Measurements from ENCODE around the gene ZNF608. TPM values are rescaled to one million over a fixed set of nuclear protein-coding genes. Genes with fewer than 3 reads are reported as not detected.

ZNF608 gene
- total RNA-seq, 3 donors from 2014 or later (not counting 1 experiment from before 2014, with no cell fraction given) = 0.39 to 6.6 TPM; not detected in 1

DNA sequence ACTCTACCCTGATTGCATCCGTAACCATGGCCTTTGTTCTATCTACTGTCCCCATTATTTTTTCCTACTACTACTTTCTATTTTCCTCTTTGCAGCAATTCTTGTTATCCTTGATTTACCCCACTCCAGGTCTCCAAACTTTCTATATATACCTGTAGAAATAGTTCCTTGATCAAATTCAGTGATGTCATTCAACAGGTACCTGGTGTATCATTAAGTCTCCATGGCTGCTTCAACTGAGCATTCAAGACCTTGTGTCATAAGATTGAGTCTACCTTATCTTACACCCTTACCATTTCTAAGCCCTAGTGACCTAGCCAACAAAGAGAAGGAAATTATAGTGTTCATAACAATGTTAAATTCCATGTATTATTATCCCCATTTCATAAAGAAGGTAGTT is 35.8 kb upstream of the ZNF608 start:
- ATAC-seq (no peak), DNase-seq (no peak)
- Mint-ChIP-seq H3K27ac (no peak overlapping the region), H3K36me3 (no peaks in the 10 kb centered on the region), H3K27me3 (ENCODE audit: low read depth in 2 of 2) (peaks cover 0 to 2% of the 10 kb centered on the region in 2 donors), H3K9me3 (peaks cover 2% of the 10 kb centered on the region in 2 donors), H3K4me1 (no peaks in the 10 kb centered on the region), H3K4me3 (no peak overlapping the region)
- 100% methylated on average over 1 of the region's 1 CpG for WGBS (ENCODE audit: insufficient coverage)
- TF ChIP-seq, protein P1, sequence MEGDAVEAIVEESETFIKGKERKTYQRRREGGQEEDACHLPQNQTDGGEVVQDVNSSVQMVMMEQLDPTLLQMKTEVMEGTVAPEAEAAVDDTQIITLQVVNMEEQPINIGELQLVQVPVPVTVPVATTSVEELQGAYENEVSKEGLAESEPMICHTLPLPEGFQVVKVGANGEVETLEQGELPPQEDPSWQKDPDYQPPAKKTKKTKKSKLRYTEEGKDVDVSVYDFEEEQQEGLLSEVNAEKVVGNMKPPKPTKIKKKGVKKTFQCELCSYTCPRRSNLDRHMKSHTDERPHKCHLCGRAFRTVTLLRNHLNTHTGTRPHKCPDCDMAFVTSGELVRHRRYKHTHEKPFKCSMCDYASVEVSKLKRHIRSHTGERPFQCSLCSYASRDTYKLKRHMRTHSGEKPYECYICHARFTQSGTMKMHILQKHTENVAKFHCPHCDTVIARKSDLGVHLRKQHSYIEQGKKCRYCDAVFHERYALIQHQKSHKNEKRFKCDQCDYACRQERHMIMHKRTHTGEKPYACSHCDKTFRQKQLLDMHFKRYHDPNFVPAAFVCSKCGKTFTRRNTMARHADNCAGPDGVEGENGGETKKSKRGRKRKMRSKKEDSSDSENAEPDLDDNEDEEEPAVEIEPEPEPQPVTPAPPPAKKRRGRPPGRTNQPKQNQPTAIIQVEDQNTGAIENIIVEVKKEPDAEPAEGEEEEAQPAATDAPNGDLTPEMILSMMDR (IDR thresholded peaks at IDR 0.05) = no peak
- Histone ChIP-seq H3K4me3 (ENCODE audit: low read length) (no peak overlapping the region), H3K9me3 (ENCODE audit: control insufficient read depth, insufficient read depth, low read length) (no peaks in the 10 kb centered on the region), H3K36me3 (ENCODE audit: control insufficient read depth, insufficient read depth, low read length) (no peaks in the 10 kb centered on the region), H3K27ac (ENCODE audit: low read length) (no peak overlapping the region), H3K27me3 (ENCODE audit: control insufficient read depth, insufficient read depth, low read length) (no peaks in the 10 kb centered on the region), H3K4me1 (ENCODE audit: control insufficient read depth, insufficient read depth, low read length) (no peaks in the 10 kb centered on the region)
- intact Hi-C loops (cut with micrococcal nuclease) = no loop called here

GRCh38 chr5:124780011-124780410 is 33.6 kb upstream of the ZNF608 start:
- Mint-ChIP-seq H3K9me3 (peaks cover 2% of the 10 kb centered on the region in 2 donors), H3K27me3 (ENCODE audit: low read depth in 2 of 2) (peaks cover 0 to 2% of the 10 kb centered on the region in 2 donors), H3K4me3 (no peak overlapping the region), H3K4me1 (no peaks in the 10 kb centered on the region), H3K27ac (no peak overlapping the region), H3K36me3 (no peaks in the 10 kb centered on the region)
- Histone ChIP-seq H3K27me3 (ENCODE audit: control insufficient read depth, insufficient read depth, low read length) (no peaks in the 10 kb centered on the region), H3K4me1 (ENCODE audit: control insufficient read depth, insufficient read depth, low read length) (no peaks in the 10 kb centered on the region), H3K4me3 (ENCODE audit: low read length) (no peak overlapping the region), H3K27ac (ENCODE audit: low read length) (no peak overlapping the region), H3K36me3 (ENCODE audit: control insufficient read depth, insufficient read depth, low read length) (no peaks in the 10 kb centered on the region), H3K9me3 (ENCODE audit: control insufficient read depth, insufficient read depth, low read length) (no peaks in the 10 kb centered on the region)
- TF ChIP-seq, protein P1 (IDR thresholded peaks at IDR 0.05) = no peak
- WGBS (ENCODE audit: insufficient coverage) = 94% methylated on average over 3 of the region's 4 CpGs
- no peak for DNase-seq
- no peak for ATAC-seq
- intact Hi-C loops (cut with micrococcal nuclease) = no loop called here

DNA sequence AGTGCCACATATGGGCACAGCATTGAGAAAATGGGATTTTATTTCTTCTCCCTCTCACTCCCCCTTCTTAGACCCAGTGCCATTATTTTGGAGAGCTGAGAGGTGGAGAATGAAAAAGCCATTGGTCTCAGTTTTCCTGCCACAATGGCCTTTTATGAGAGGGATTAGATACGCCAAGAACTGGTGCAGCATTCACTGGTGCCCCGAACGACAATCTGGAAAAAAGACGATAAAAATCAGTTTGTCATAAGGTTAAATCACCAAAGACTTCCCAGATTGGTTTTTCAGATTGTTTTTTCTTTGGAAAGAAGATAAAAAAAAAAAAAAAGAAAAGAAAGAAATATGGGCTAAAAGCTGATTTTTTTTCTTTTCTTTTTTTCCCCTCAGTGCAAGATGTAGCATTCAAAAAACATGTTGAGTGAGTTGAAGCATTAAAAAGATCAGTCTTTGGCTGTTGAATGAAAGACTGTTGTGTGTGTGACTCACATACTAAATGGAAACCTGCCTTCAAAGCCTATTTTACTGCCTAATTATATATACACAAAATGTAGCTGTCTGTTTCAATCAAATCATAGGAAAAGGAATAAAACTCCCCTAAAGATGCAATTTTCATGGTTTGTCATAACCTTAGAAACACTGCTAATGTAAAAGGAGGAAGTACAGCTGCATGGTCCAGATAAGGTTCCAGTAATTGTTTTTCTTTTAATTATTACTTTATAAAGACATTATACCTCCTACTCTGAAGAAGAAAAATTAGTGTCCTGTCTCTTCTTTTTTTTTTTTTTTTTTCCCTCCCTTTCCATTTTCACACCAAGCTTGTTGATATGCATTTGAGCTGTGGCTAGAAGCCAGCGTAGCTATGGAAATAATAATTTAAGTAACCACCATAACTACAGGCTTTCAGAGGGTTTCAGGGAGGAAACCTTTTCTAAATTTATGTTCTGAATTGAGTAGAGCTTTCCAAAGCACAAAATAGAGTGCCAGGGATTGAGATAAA is 27.2 kb upstream of the ZNF608 start:
- no peaks in the 10 kb centered on the region for H3K4me1 Mint-ChIP-seq
- H3K27ac Mint-ChIP-seq = no peak overlapping the region
- peaks cover 4 to 13% of the 10 kb centered on the region in 2 donors for H3K27me3 Mint-ChIP-seq (ENCODE audit: low read depth in 2 of 2)
- TF ChIP-seq, protein P1 (IDR thresholded peaks at IDR 0.05) = no peak
- no peaks in the 10 kb centered on the region for H3K27me3 ChIP-seq (ENCODE audit: control insufficient read depth, insufficient read depth, low read length)
- H3K4me3 ChIP-seq (ENCODE audit: low read length) = no peak overlapping the region
- H3K9me3 ChIP-seq (ENCODE audit: control insufficient read depth, insufficient read depth, low read length) = no peaks in the 10 kb centered on the region
- H3K4me1 ChIP-seq (ENCODE audit: control insufficient read depth, insufficient read depth, low read length) = no peaks in the 10 kb centered on the region
- no peaks in the 10 kb centered on the region for H3K36me3 ChIP-seq (ENCODE audit: control insufficient read depth, insufficient read depth, low read length)
- ATAC-seq (no peak), DNase-seq (no peak)
- H3K36me3 Mint-ChIP-seq = no peaks in the 10 kb centered on the region
- 76% methylated on average over 4 of the region's 5 CpGs for WGBS (ENCODE audit: insufficient coverage)
- no peak overlapping the region for H3K4me3 Mint-ChIP-seq
- H3K9me3 Mint-ChIP-seq = peaks cover 0 to 2% of the 10 kb centered on the region in 2 donors
- intact Hi-C loops (cut with micrococcal nuclease) = no loop called here
- no peak overlapping the region for H3K27ac ChIP-seq (ENCODE audit: low read length)
